Osteocyte (in vitro differentiated cells): ENCODE measurements around the gene ACTN4. TPM values are rescaled to one million over a fixed set of nuclear protein-coding genes. Genes with fewer than 3 reads are reported as not detected.

Experiments
- DNase-seq: peaks from one replicate; pipeline ENCODE4 v3.0.0; 2021; ENCODE audit warnings: mixed read lengths; ENCODE audit not compliant: unreplicated experiment; ENCODE audit errors: extremely low spot score
- H3K27ac Mint-ChIP-seq: one replicate; pipeline ENCODE4 v1.8.0; 2021; ENCODE audit warnings: mild to moderate bottlenecking, mixed read lengths; ENCODE audit not compliant: unreplicated experiment
- H3K27me3 Mint-ChIP-seq: one replicate; pipeline ENCODE4 v1.8.0; 2021; ENCODE audit warnings: mixed read lengths; ENCODE audit not compliant: unreplicated experiment
- H3K36me3 Mint-ChIP-seq: one replicate; pipeline ENCODE4 v1.8.0; 2021; ENCODE audit warnings: mixed read lengths; ENCODE audit not compliant: unreplicated experiment
- H3K4me1 Mint-ChIP-seq: one replicate; pipeline ENCODE4 v1.8.0; 2021; ENCODE audit warnings: mixed read lengths; ENCODE audit not compliant: unreplicated experiment
- H3K4me3 Mint-ChIP-seq: one replicate; pipeline ENCODE4 v1.8.0; 2021; ENCODE audit warnings: mild to moderate bottlenecking, moderate library complexity, mixed read lengths; ENCODE audit not compliant: unreplicated experiment
- H3K9me3 Mint-ChIP-seq: one replicate; pipeline ENCODE4 v1.8.0; 2021; ENCODE audit warnings: mixed read lengths; ENCODE audit not compliant: unreplicated experiment
- CTCF ChIP-seq: fragments of 200-600 bp; sonication (generic); IDR thresholded peaks from 2 replicates; pipeline ENCODE4 v1.5.0; 2021; ENCODE audit warnings: antibody characterized with exemption, mild to moderate bottlenecking, moderate library complexity
- total RNA-seq: library from RNA; stranded (reverse); gene quantifications from 2 replicates; pipeline ENCODE4 v1.2.1, GENCODE V29; 2021

ACTN4 gene
- total RNA-seq, 1 donor from 2014 or later = 525 TPM

GRCh38 chr19:38676878-38677646 is 29.6 kb downstream of the ACTN4 start:
- Mint-ChIP-seq H3K27ac (peak overlapping the region; percentile 83), H3K4me1 (peaks cover 66% of the 10 kb centered on the region), H3K4me3 (no peak overlapping the region), H3K9me3 (no peaks in the 10 kb centered on the region), H3K36me3 (peaks cover 10% of the 10 kb centered on the region), H3K27me3 (no peaks in the 10 kb centered on the region)
- DNase-seq = no peak
- TF ChIP-seq CTCF = no peak

- Mint-ChIP-seq H3K27me3 (no peaks in the 10 kb centered on the region), H3K36me3 (peaks cover 10% of the 10 kb centered on the region), H3K4me3 (no peak overlapping the region), H3K4me1 (peaks cover 76% of the 10 kb centered on the region), H3K27ac (peak overlapping the region; percentile 88), H3K9me3 (no peaks in the 10 kb centered on the region)
- DNase-seq = no peak
- TF ChIP-seq CTCF = no peak
Observed at GRCh38 chr19:38678217-38678890, 30.9 kb downstream of the ACTN4 start.

- Mint-ChIP-seq H3K4me3 (no peak overlapping the region), H3K27me3 (no peaks in the 10 kb centered on the region), H3K27ac (peak overlapping the region; percentile 88), H3K4me1 (peaks cover 81% of the 10 kb centered on the region), H3K36me3 (peaks cover 10% of the 10 kb centered on the region), H3K9me3 (no peaks in the 10 kb centered on the region)
- TF ChIP-seq CTCF = no peak
- no peak for DNase-seq
Observed at GRCh38 chr19:38678891-38679494, 31.5 kb downstream of the ACTN4 start.

GRCh38 chr19:38679839-38680238 is 32.4 kb downstream of the ACTN4 start:
- H3K9me3 Mint-ChIP-seq = no peaks in the 10 kb centered on the region
- TF ChIP-seq CTCF = no peak
- peak overlapping the region; percentile 88 for H3K27ac Mint-ChIP-seq
- no peak for DNase-seq
- no peak overlapping the region for H3K4me3 Mint-ChIP-seq
- H3K4me1 Mint-ChIP-seq = peaks cover 81% of the 10 kb centered on the region
- peaks cover 10% of the 10 kb centered on the region for H3K36me3 Mint-ChIP-seq
- H3K27me3 Mint-ChIP-seq = no peaks in the 10 kb centered on the region
